Kidney (tissue), 14 donors: ENCODE data around the gene DST. TPM values are rescaled to one million over a fixed set of nuclear protein-coding genes. Genes with fewer than 3 reads are reported as not detected.

Experiments used
- DNase-seq, 5 donors: peaks; one replicate each; pipeline ENCODE4 v3.0.0-alpha.2; 2013 to 2020
- FAIRE-seq: peaks from 2 replicates; lab custom pipeline; 2012; peaks lifted over from hg19 to GRCh38; lab: Jason Lieb, UNC
- H3K27ac ChIP-seq, 2 donors: one replicate each; pipeline ENCODE4 v1.7.0; 2013; ENCODE audit warnings: low read depth in 2 of 2, low read length in 2 of 2, inconsistent platforms in 1 of 2
- H3K27me3 ChIP-seq: one replicate; pipeline ENCODE4 v1.7.1; 2013; ENCODE audit warnings: low read length, inconsistent platforms; ENCODE audit not compliant: control insufficient read depth, insufficient read depth
- H3K36me3 ChIP-seq, 3 donors: one replicate each; pipeline versions ENCODE4 v1.7.0 to v1.7.1; 2013; ENCODE audit warnings: low read length in 3 of 3, control low read depth in 1 of 3, inconsistent platforms in 1 of 3; ENCODE audit not compliant: insufficient read depth in 3 of 3, control insufficient read depth in 2 of 3
- H3K4me1 ChIP-seq, 3 donors: one replicate each; pipeline versions ENCODE4 v1.7.0 to v1.7.1; 2013; ENCODE audit warnings: low read length in 3 of 3, inconsistent platforms in 1 of 3, low read depth in 1 of 3; ENCODE audit not compliant: control insufficient read depth in 2 of 3, insufficient read depth in 2 of 3
- H3K4me3 ChIP-seq, 3 donors: one replicate each; pipeline versions ENCODE4 v1.7.0 to v1.8.1; 2013; ENCODE audit warnings: low read length in 3 of 3, control low read depth in 1 of 3, inconsistent platforms in 1 of 3
- H3K9ac ChIP-seq, 3 donors: one replicate each; pipeline versions ENCODE4 v1.7.0 to v1.7.1; 2013; ENCODE audit warnings: low read length in 3 of 3, control low read depth in 1 of 3, inconsistent platforms in 1 of 3
- H3K9me3 ChIP-seq, 3 donors: one replicate each; pipeline versions ENCODE4 v1.7.0 to v1.7.1; 2013; ENCODE audit warnings: low read length in 3 of 3, control low read depth in 1 of 3, inconsistent platforms in 1 of 3; ENCODE audit not compliant: control insufficient read depth in 2 of 3, insufficient read depth in 1 of 3
- CTCF ChIP-seq: IDR thresholded peaks from 3 replicates; pipeline ENCODE4 v1.5.1; 2012; ENCODE audit warnings: mild to moderate bottlenecking, moderate library complexity, borderline replicate concordance; ENCODE audit not compliant: insufficient read depth; ENCODE audit errors: extremely low read depth
- intact Hi-C: fragments of 100-400 bp; cut with DNase I; formaldehyde crosslinking; loops from one replicate; pipeline ENCODE4 v1.11.1; 2022
- polyA plus RNA-seq: library from polyadenylated mRNA; stranded (reverse); fragments of 350-450 nt; fragmentation: Illumina TruSeq; extraction: RNeasy Lipid Tissue Mini Kit (QIAGEN cat#74804); gene quantifications from one replicate; pipeline ENCODE4 v1.2.3, GENCODE V29; 2014; ENCODE audit warnings: low read depth, low replicate concordance; ENCODE audit not compliant: insufficient read depth
- total RNA-seq: library from RNA; stranded (reverse); fragmentation: NEBNext Ultra II Directional; extraction: Animal tissue kit (Norgen Biotek cat#: 25700); gene quantifications from one replicate; pipeline ENCODE4 v1.2.1, GENCODE V29; 2021
- donor health status: control.
- donor health status: control.
- donor health status: control.
- donor health status: control.
- donor health status: control.
- donor health status: DM: yes; HTN: yes; CAD: no.
- donor health status: Normal renal cell carcinoma (clear cell type).

The DST gene
- total and polyA plus RNA-seq, 2 donors from 2014 or later = 68.2 to 259 TPM

DNA sequence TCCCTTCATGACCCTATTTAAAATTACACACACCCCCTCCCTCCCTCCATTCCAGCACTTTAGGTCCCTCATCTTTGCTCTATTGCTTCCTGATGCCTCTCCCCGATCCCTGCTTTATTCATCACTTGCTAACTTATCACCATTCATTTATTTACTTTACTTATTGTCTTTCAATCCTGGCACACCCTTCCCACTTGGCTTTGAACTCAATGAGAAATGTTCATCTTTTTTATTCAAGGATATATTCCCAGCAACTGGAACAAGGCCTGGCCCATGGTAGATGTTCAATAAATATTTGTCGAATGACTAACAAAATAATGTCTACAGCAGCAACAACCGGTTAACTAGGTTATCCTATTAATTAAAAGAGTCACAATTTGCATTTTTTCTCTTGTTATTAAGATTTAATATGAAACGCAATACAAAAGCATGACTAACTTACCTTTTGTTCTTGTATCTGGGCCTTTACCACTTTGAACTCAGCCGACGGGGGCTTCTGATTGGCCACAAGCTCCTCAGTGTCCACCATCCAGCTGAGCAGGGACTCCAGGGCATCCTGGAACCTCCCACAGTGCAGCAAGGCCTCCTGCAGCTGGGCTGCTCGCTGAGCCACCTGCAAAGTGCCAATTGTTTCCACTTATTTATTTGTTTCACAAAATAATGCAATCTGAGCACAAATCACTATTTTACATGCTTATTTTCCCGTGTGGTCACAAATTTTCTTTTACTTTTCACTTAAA, 107.8 kb downstream of the DST start:
- intact Hi-C loops = no loop called here
- TF ChIP-seq CTCF = no peak
- peaks cover 2 to 11% (median 11%) of the 10 kb centered on the region in 3 donors for H3K36me3 ChIP-seq
- no peak overlapping the region for H3K4me3 ChIP-seq
- no peaks in the 10 kb centered on the region for H3K9me3 ChIP-seq
- H3K27ac ChIP-seq = no peak overlapping the region
- DNase-seq (no peak), FAIRE-seq (no peak)
- no peak overlapping the region for H3K9ac ChIP-seq
- H3K27me3 ChIP-seq = no peaks in the 10 kb centered on the region
- peaks cover 0 to 6% (median 4%) of the 10 kb centered on the region in 3 donors for H3K4me1 ChIP-seq

DNA sequence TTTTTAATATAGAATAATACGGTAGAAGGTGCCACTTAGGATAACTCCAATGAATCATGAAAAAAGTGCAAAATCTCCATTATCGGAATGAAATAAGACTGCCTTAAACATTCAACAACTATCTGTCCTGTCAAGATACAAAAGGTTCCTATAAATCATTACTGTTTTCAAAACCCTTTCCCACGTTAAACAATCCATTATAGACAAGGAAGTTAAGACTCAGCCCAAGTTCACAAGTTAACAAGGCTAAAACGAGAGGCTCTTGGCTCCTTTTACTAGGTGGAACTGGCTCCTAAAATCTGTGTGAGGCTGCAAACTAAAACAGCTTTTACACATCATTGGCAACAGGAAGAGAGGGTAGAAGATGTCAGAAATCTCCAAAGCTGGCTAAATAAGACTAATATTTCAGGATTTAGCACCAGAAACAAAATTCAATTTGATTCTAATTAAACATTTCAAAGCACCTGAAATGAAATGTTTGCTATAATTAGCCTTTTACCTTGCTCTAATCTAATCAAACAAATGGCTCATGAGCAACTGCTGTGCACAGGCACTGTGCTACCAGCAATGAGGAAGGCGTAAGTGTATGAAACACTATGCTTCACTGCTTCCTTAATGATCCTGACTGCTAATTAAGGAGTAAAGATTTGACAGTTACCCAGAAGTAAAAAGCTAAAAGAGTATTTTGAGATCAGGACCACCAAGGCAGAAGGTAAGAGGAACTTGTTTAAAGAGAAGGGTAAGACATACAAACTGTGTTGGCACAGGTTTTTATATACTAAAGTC, 109.7 kb downstream of the DST start:
- Histone ChIP-seq H3K36me3 (peaks cover 7 to 18% (median 16%) of the 10 kb centered on the region in 3 donors), H3K27ac (no peak overlapping the region), H3K4me3 (no peak overlapping the region), H3K9ac (no peak overlapping the region), H3K27me3 (no peaks in the 10 kb centered on the region), H3K4me1 (peaks cover 0 to 4% (median 0%) of the 10 kb centered on the region in 3 donors), H3K9me3 (no peaks in the 10 kb centered on the region)
- no peak for FAIRE-seq
- peak in 2 of 5 donors; percentile 30 to 74 for DNase-seq
- intact Hi-C loops = no loop called here
- TF ChIP-seq CTCF = no peak

GRCh38 chr6:56531839-56532595, 110.7 kb downstream of the DST start:
- TF ChIP-seq CTCF = no peak
- intact Hi-C loops = no loop called here

More at GRCh38 chr6:56531839-56532595, 110.7 kb downstream of the DST start:
- Histone ChIP-seq H3K27ac (no peak overlapping the region), H3K36me3 (peaks cover 12 to 22% (median 21%) of the 10 kb centered on the region in 3 donors), H3K4me3 (no peak overlapping the region), H3K27me3 (no peaks in the 10 kb centered on the region), H3K4me1 (no peaks in the 10 kb centered on the region), H3K9ac (no peak overlapping the region), H3K9me3 (no peaks in the 10 kb centered on the region)
- FAIRE-seq (no peak), DNase-seq (no peak)
